Measurements from ENCODE around the gene ZSWIM4.

GRCh38 chr19:13795595-13796300, 505 bp downstream of the ZSWIM4 start:
- TF ChIP-seq CTCF (IDR thresholded peaks at IDR 0.05; ENCODE audit: poor library complexity, severe bottlenecking): no peak
- no peak for TF ChIP-seq SMC3 (conservative IDR thresholded peaks at IDR 0.05; ENCODE audit: poor library complexity)
- peak; percentile 9 for TF ChIP-seq EP300 (conservative IDR thresholded peaks at IDR 0.05; ENCODE audit: poor library complexity, severe bottlenecking)
- no peak for TF ChIP-seq EZH2 (IDR thresholded peaks at IDR 0.05; ENCODE audit: borderline replicate concordance, insufficient read depth, low read length, poor library complexity, severe bottlenecking)

Measured in neural cell (in vitro differentiated cells).